Panc1 (cell line): Measurements from ENCODE around the gene NDUFS7. TPM values are rescaled to one million over a fixed set of nuclear protein-coding genes. Genes with fewer than 3 reads are reported as not detected.

Experiments
- ATAC-seq: fragments of 200-7000 bp; cut with Tn5 transposase; 2 replicates; pipeline ENCODE4 v1.9.1; 2020; ENCODE audit warnings: mild to moderate bottlenecking, moderate library complexity
- BruUV-seq: library from RNA; stranded (reverse); fragments of 400-500 nt; replicated peaks from 2 replicates; lab custom pipeline; 2021; lab: Mats Ljungman, UMichigan
- CTCF ChIA-PET: fragments of 300-600 bp; sonication (Branson Sonifier 250); formaldehyde crosslinking; loops from one replicate; lab custom pipeline; 2022; ENCODE audit warnings: antibody characterized with exemption; lab: Charles Lee
- POLR2A ChIA-PET: fragments of 300-600 bp; sonication (Branson Sonifier 250); formaldehyde crosslinking; loops from one replicate; lab custom pipeline; 2022; ENCODE audit warnings: antibody characterized with exemption; lab: Charles Lee
- DNase-seq: peaks from one replicate; pipeline ENCODE4 v3.0.0-alpha.2; 2010; ENCODE audit warnings: low read depth, low spot score
- H3K27ac ChIP-seq: 2 replicates; pipeline ENCODE4 v1.5.1; 2011; ENCODE audit warnings: mild to moderate bottlenecking, low read length, inconsistent platforms
- H3K27me3 ChIP-seq: fragments of 200-500 bp; sonication (Bioruptor generic); 2 replicates; pipeline ENCODE4 v1.6.0; 2014; ENCODE audit warnings: low read length, inconsistent platforms; ENCODE audit not compliant: control insufficient read depth, insufficient read depth
- H3K36me3 ChIP-seq: fragments of 200-500 bp; sonication (Bioruptor generic); 2 replicates; pipeline ENCODE4 v1.5.1; 2014; ENCODE audit warnings: inconsistent platforms, mild to moderate bottlenecking, low read length, moderate library complexity; ENCODE audit not compliant: control insufficient read depth, insufficient read depth
- H3K4me1 ChIP-seq: 2 replicates; pipeline ENCODE4 v1.5.1; 2011; ENCODE audit warnings: inconsistent platforms, mild to moderate bottlenecking, low read length, moderate library complexity; ENCODE audit not compliant: control insufficient read depth, insufficient read depth
- H3K4me3 ChIP-seq, 2 experiments: 2 replicates each; pipeline ENCODE4 v1.5.1; 2011 to 2012; ENCODE audit warnings: low read depth in 2 of 2, low read length in 2 of 2, mild to moderate bottlenecking in 2 of 2, inconsistent platforms in 1 of 2, moderate library complexity in 1 of 2
- H3K9me3 ChIP-seq: fragments of 200-500 bp; sonication (Bioruptor generic); 2 replicates; pipeline ENCODE4 v1.5.1; 2014; ENCODE audit warnings: low read depth, mild to moderate bottlenecking, inconsistent platforms, low read length, moderate library complexity; ENCODE audit not compliant: control insufficient read depth, insufficient read depth
- CTCF ChIP-seq: fragments of 450-650 bp; IDR thresholded peaks from 2 replicates; pipeline ENCODE4 v1.5.1; 2017; ENCODE audit warnings: mild to moderate bottlenecking
- POLR2AphosphoS5 ChIP-seq: IDR thresholded peaks from 2 replicates; pipeline ENCODE4 v1.6.1; 2012; ENCODE audit warnings: mild to moderate bottlenecking, low read depth, low read length, moderate library complexity
- REST ChIP-seq, 2 experiments: IDR thresholded peaks; 2 replicates each; pipeline ENCODE4 v1.6.1; 2011 to 2012; ENCODE audit warnings: low read depth in 2 of 2, control low read depth in 1 of 2, low read length in 1 of 2, mild to moderate bottlenecking in 1 of 2, moderate library complexity in 1 of 2; ENCODE audit not compliant: insufficient read depth in 1 of 2
- SIN3A ChIP-seq: IDR thresholded peaks from 2 replicates; pipeline ENCODE4 v1.6.1; 2012; ENCODE audit warnings: low read depth, mild to moderate bottlenecking, low read length, moderate library complexity, borderline replicate concordance; ENCODE audit not compliant: insufficient read depth
- TCF7L2 ChIP-seq: IDR thresholded peaks from 2 replicates; pipeline ENCODE4 v1.6.1; 2011; ENCODE audit warnings: mild to moderate bottlenecking, low read depth, low read length, inconsistent platforms
- in situ Hi-C: cut with HindIII; loops from 2 replicates; pipeline ENCODE4 v1.10.0; 2016; ENCODE audit warnings: low sequenced_read_pairs, low pct_unique_long_range_greater_than_20kb
- intact Hi-C: fragments of 100-400 bp; cut with micrococcal nuclease; formaldehyde crosslinking; loops from one replicate; pipeline ENCODE4 v1.10.0; 2022; ENCODE audit not compliant: unreplicated experiment
- total RNA-seq: library from RNA; stranded (reverse); gene quantifications from one replicate; pipeline ENCODE4 v1.2.1, GENCODE V29; 2021; ENCODE audit not compliant: unreplicated experiment

The NDUFS7 gene
- total RNA-seq, 1 experiment from 2014 or later: 73.0 TPM

GRCh38 chr19:1430246-1430645 lies 46.5 kb downstream of the NDUFS7 start:
- H3K4me3 ChIP-seq: no peak overlapping the region
- POLR2A ChIA-PET: no interaction called here
- no peak for TF ChIP-seq CTCF
- no peaks in the 10 kb centered on the region for H3K4me1 ChIP-seq
- CTCF ChIA-PET: no interaction called here
- in situ Hi-C loops: no loop called here
- no TSS peak for BruUV-seq
- no peaks in the 10 kb centered on the region for H3K27me3 ChIP-seq
- DNase-seq (no peak), ATAC-seq (no peak)
- no peaks in the 10 kb centered on the region for H3K9me3 ChIP-seq
- intact Hi-C loops: no loop called here
- no peak overlapping the region for H3K27ac ChIP-seq
- H3K36me3 ChIP-seq: no peaks in the 10 kb centered on the region; the same call in 1 of the 2 replicates

GRCh38 chr19:1431759-1432506 lies 48.2 kb downstream of the NDUFS7 start:
- POLR2A ChIA-PET: no interaction called here
- CTCF ChIA-PET: no interaction called here
- ATAC-seq (no peak), DNase-seq (no peak)
- Histone ChIP-seq H3K27ac (no peak overlapping the region), H3K4me3 (no peak overlapping the region), H3K4me1 (no peaks in the 10 kb centered on the region), H3K9me3 (no peaks in the 10 kb centered on the region), H3K36me3 (no peaks in the 10 kb centered on the region), H3K27me3 (no peaks in the 10 kb centered on the region)
- TF ChIP-seq CTCF (no peak), REST (IDR thresholded peaks at IDR 0.05; ENCODE audit: insufficient read depth in 1 of 2, low read depth in 2 of 2, low read length in 1 of 2) (no peak), SIN3A (no peak), POLR2AphosphoS5 (no peak), TCF7L2 (no peak)
- BruUV-seq: no TSS peak
- intact Hi-C loops: no loop called here
- in situ Hi-C loops: no loop called here
